Spleen (tissue), 11 donors: ENCODE results near the gene ATF6. TPM values are rescaled to one million over a fixed set of nuclear protein-coding genes. Genes with fewer than 3 reads are reported as not detected.
A peak's percentile ranks its signal among the peaks of the same experiment; 100 is the strongest.

Source experiments
- DNase-seq: peaks from one replicate; pipeline ENCODE4 v3.0.0-alpha.2; 2020
- H3K27ac ChIP-seq, 8 donors: fragments of 200-600 bp; sonication (generic) in 7 of 8; 1 replicate in 4 of 8; 2 replicates in 4 of 8; pipeline versions ENCODE4 v1.5.0 to v1.8.0; 2016 to 2021; ENCODE audit warnings: inconsistent platforms in 4 of 8, mild to moderate bottlenecking in 4 of 8, moderate library complexity in 1 of 8
- H3K27me3 ChIP-seq, 7 donors: fragments of 200-600 bp; sonication (generic) in 6 of 7; replicated peaks in 1 of 7; 1 replicate in 4 of 7; 2 replicates in 3 of 7; pipeline versions ENCODE4 v1.5.0 to v1.8.0; 2016 to 2021; ENCODE audit warnings: inconsistent platforms in 3 of 7, mild to moderate bottlenecking in 1 of 7
- H3K36me3 ChIP-seq, 6 donors: fragments of 200-600 bp; sonication (generic) in 5 of 6; 1 replicate in 4 of 6; 2 replicates in 2 of 6; pipeline versions ENCODE4 v1.5.0 to v1.8.0; 2016 to 2021; ENCODE audit warnings: inconsistent platforms in 2 of 6
- H3K4me1 ChIP-seq, 6 donors: fragments of 200-600 bp; sonication (generic) in 5 of 6; 1 replicate in 3 of 6; 2 replicates in 3 of 6; pipeline versions ENCODE4 v1.5.0 to v1.8.0; 2016 to 2021; ENCODE audit warnings: inconsistent platforms in 3 of 6
- H3K4me3 ChIP-seq, 8 donors: fragments of 200-600 bp; sonication (generic) in 7 of 8; 1 replicate in 4 of 8; 2 replicates in 4 of 8; pipeline versions ENCODE4 v1.5.0 to v1.8.0; 2016 to 2021; ENCODE audit warnings: inconsistent platforms in 4 of 8, mild to moderate bottlenecking in 4 of 8, moderate library complexity in 2 of 8
- H3K9me3 ChIP-seq, 8 donors: fragments of 200-600 bp; sonication (generic) in 7 of 8; 1 replicate in 4 of 8; 2 replicates in 4 of 8; pipeline versions ENCODE4 v1.5.0 to v1.8.0; 2016 to 2021; ENCODE audit warnings: inconsistent platforms in 4 of 8
- CTCF ChIP-seq, 11 experiments: fragments of 200-600 bp in 7 of 11; fragments of 450-650 bp in 4 of 11; sonication (generic) in 4 of 11; IDR thresholded peaks in 8 of 11; conservative IDR thresholded peaks in 3 of 11; 1 replicate in 7 of 11; 2 replicates in 4 of 11; pipeline versions ENCODE4 v1.4.0 to v1.8.0; 2016 to 2021; ENCODE audit warnings: antibody characterized with exemption in 11 of 11, inconsistent platforms in 4 of 11, mild to moderate bottlenecking in 1 of 11
- POLR2A ChIP-seq, 3 donors: fragments of 450-650 bp; IDR thresholded peaks; one replicate each; pipeline ENCODE4 v1.5.1; 2017; ENCODE audit warnings: antibody characterized with exemption in 3 of 3, mild to moderate bottlenecking in 1 of 3
- POLR2AphosphoS5 ChIP-seq, 3 donors: sonication (generic); formaldehyde crosslinking; IDR thresholded peaks; one replicate each; pipeline ENCODE4 v1.5.1; 2017; ENCODE audit warnings: antibody characterized with exemption in 3 of 3
- WGBS, 5 donors: extraction: QIAGEN DNeasy Blood & Tissue Kit in 3 of 5; methylation state at CpG; one replicate each; pipeline versions ENCODE4 v1.1.5 to v1.1.7; 2013 to 2018; 5-methylcytosine and 5-hydroxymethylcytosine counted together
- intact Hi-C: fragments of 100-400 bp; cut with DNase I; formaldehyde crosslinking; loops from one replicate; pipeline ENCODE4 v1.15.0; 2023; ENCODE audit warnings: low total_unique reads
- polyA plus RNA-seq, 3 donors: library from polyadenylated mRNA; stranded (reverse); fragments of 200-250 nt; gene quantifications; one replicate each; pipeline ENCODE4 v1.2.1, GENCODE V29; 2013
- total RNA-seq, 7 donors: library from RNA; depleted of rRNA in 3 of 7; stranded (reverse); fragments of >200 nt in 3 of 7; fragmentation: NEBNext Ultra II Directional in 4 of 7; extraction: Animal tissue kit (Norgen Biotek cat#: 25700) in 4 of 7; gene quantifications; one replicate each; pipeline versions ENCODE4 v1.1.0 to v1.2.1, GENCODE V29; 2016 to 2021
- donor health status: healthy with polysubstance abuse.
- donor health status: DM: no; HTN: no; CAD: no; lungs with moderate emphysema.
- donor health status: DM: no; HTN: no; CAD: no.
- donor health status: Bipolar disorder and iron deficiency.
- donor health status: healthy.
- donor health status: DM: no; HTN: no; CAD: no.
- donor health status: DM: yes; HTN: yes; CAD: no.

Gene ATF6
- total and polyA plus RNA-seq, 10 donors: 2.5 to 46.8 (median 33.0) TPM

GRCh38 chr1:161950377-161950776 lies 184.3 kb downstream of the ATF6 start:
- 95 to 100% (median 98%) methylated on average over 1 of the region's 1 CpG for WGBS, 5 donors
- TF ChIP-seq CTCF (IDR thresholded peaks at IDR 0.05 in 8 of 11, conservative IDR thresholded peaks at IDR 0.05 in 3 of 11) (no peak), POLR2AphosphoS5 (IDR thresholded peaks at IDR 0.05) (no peak), POLR2A (IDR thresholded peaks at IDR 0.05) (no peak)
- intact Hi-C loops: no loop called here

GRCh38 chr1:161951646-161952045 lies 185.5 kb downstream of the ATF6 start:
- Histone ChIP-seq H3K9me3 (no peaks in the 10 kb centered on the region), H3K4me3 (no peak overlapping the region), H3K27ac (no peak overlapping the region), H3K27me3 (no peaks in the 10 kb centered on the region), H3K36me3 (peaks cover 0 to 20% (median 0%) of the 10 kb centered on the region in 6 donors), H3K4me1 (peaks cover 0 to 38% (median 4%) of the 10 kb centered on the region in 6 donors)
- WGBS, 5 donors: 89 to 97% (median 94%) methylated on average over 1 of the region's 1 CpG
- intact Hi-C loops: no loop called here
- no peak for DNase-seq
- TF ChIP-seq POLR2A (IDR thresholded peaks at IDR 0.05): no peak
- TF ChIP-seq CTCF (IDR thresholded peaks at IDR 0.05 in 8 of 11, conservative IDR thresholded peaks at IDR 0.05 in 3 of 11): no peak
- no peak for TF ChIP-seq POLR2AphosphoS5 (IDR thresholded peaks at IDR 0.05)

More at GRCh38 chr1:161950377-161950776, 184.3 kb downstream of the ATF6 start:
- no peaks in the 10 kb centered on the region for H3K27me3 ChIP-seq
- peaks cover 0 to 38% (median 4%) of the 10 kb centered on the region in 6 donors for H3K4me1 ChIP-seq
- H3K36me3 ChIP-seq: peaks cover 0 to 17% (median 0%) of the 10 kb centered on the region in 6 donors
- H3K27ac ChIP-seq: no peak overlapping the region
- DNase-seq: no peak
- no peaks in the 10 kb centered on the region for H3K9me3 ChIP-seq
- no peak overlapping the region for H3K4me3 ChIP-seq

- 87 to 93% (median 91%) methylated on average over 3 of the region's 3 CpGs for WGBS, 5 donors
- no peak for TF ChIP-seq CTCF (IDR thresholded peaks at IDR 0.05 in 8 of 11, conservative IDR thresholded peaks at IDR 0.05 in 3 of 11)
- no peak for TF ChIP-seq POLR2A (IDR thresholded peaks at IDR 0.05)
- no peak for TF ChIP-seq POLR2AphosphoS5 (IDR thresholded peaks at IDR 0.05)
- DNase-seq: no peak
- Histone ChIP-seq H3K4me1 (peaks cover 0 to 38% (median 4%) of the 10 kb centered on the region in 6 donors), H3K36me3 (peaks cover 0 to 25% (median 0%) of the 10 kb centered on the region in 6 donors), H3K27ac (no peak overlapping the region), H3K9me3 (no peaks in the 10 kb centered on the region), H3K4me3 (no peak overlapping the region), H3K27me3 (no peaks in the 10 kb centered on the region)
- intact Hi-C loops: no loop called here
Measured at GRCh38 chr1:161952607-161953172, 186.6 kb downstream of the ATF6 start.

- WGBS, 5 donors: 86 to 93% (median 90%) methylated on average over 5 of the region's 5 CpGs
- H3K9me3 ChIP-seq: no peaks in the 10 kb centered on the region
- intact Hi-C loops: no loop called here
- no peak overlapping the region for H3K4me3 ChIP-seq
- TF ChIP-seq POLR2AphosphoS5 (IDR thresholded peaks at IDR 0.05): no peak
- TF ChIP-seq POLR2A (IDR thresholded peaks at IDR 0.05): no peak
- no peak for TF ChIP-seq CTCF (IDR thresholded peaks at IDR 0.05 in 8 of 11, conservative IDR thresholded peaks at IDR 0.05 in 3 of 11)
- peak overlapping the region in 2 of 8 donors; percentile 19 to 21 for H3K27ac ChIP-seq
- H3K4me1 ChIP-seq: peaks cover 0 to 34% (median 4%) of the 10 kb centered on the region in 6 donors
- peaks cover 0 to 32% (median 3%) of the 10 kb centered on the region in 6 donors for H3K36me3 ChIP-seq
- DNase-seq: no peak
- H3K27me3 ChIP-seq: no peaks in the 10 kb centered on the region
Measured at GRCh38 chr1:161953256-161953920, 187.3 kb downstream of the ATF6 start.
